ENCODE results near the gene HLA-DPB1. TPM values are rescaled to one million over a fixed set of nuclear protein-coding genes. Genes with fewer than 3 reads are reported as not detected.
A peak's percentile ranks its signal among the peaks of the same experiment; 100 is the strongest.

The HLA-DPB1 gene
- polyA plus RNA-seq = 10 to 100 TPM in 1 of 2 donors, 1 to 10 TPM in 1; 8.7 to 39.1 TPM

- Histone ChIP-seq H3K4me1 (ENCODE audit: control insufficient read depth in 2 of 2, insufficient read depth in 2 of 2, low read length in 1 of 2) (peaks cover 0 to 4% of the 10 kb centered on the region in 2 donors), H3K27me3 (ENCODE audit: control insufficient read depth in 1 of 2, insufficient read depth in 2 of 2, low read length in 2 of 2) (no peaks in the 10 kb centered on the region), H3K27ac (ENCODE audit: low read depth in 2 of 2, low read length in 1 of 2) (peak within 1 kb of the TSS; percentile 30 to 67), H3K36me3 (ENCODE audit: control insufficient read depth in 2 of 2, insufficient read depth in 2 of 2, low read length in 1 of 2) (no peaks in the 10 kb centered on the region), H3K4me3 (ENCODE audit: low read depth in 1 of 2, low read length in 2 of 2) (peak within 1 kb of the TSS; percentile 20 to 26), H3K9me3 (ENCODE audit: control insufficient read depth in 2 of 2, insufficient read depth in 1 of 2, low read depth in 1 of 2, low read length in 1 of 2) (no peaks in the 10 kb centered on the region)
- 57 to 58% methylated on average over 10 of the region's 10 CpGs for WGBS, 2 donors
These were observed at the start of gene HLA-DPB1 for GRCh38 chr6:33075568-33076405. Gene HLA-DPB1, plus strand, starts transcription at chr6:33075990. Its CDS starts 52 bp downstream, at chr6:33076042.

- Histone ChIP-seq H3K4me1 (ENCODE audit: control insufficient read depth in 2 of 2, insufficient read depth in 2 of 2, low read length in 1 of 2) (no peaks in the 10 kb centered on the region), H3K4me3 (ENCODE audit: low read depth in 1 of 2, low read length in 2 of 2) (no peak overlapping the region), H3K27ac (ENCODE audit: low read depth in 2 of 2, low read length in 1 of 2) (peak overlapping the region in 1 of 2 donors; percentile 41), H3K27me3 (ENCODE audit: control insufficient read depth in 1 of 2, insufficient read depth in 2 of 2, low read length in 2 of 2) (no peaks in the 10 kb centered on the region), H3K36me3 (ENCODE audit: control insufficient read depth in 2 of 2, insufficient read depth in 2 of 2, low read length in 1 of 2) (no peaks in the 10 kb centered on the region), H3K9me3 (ENCODE audit: control insufficient read depth in 2 of 2, insufficient read depth in 1 of 2, low read depth in 1 of 2, low read length in 1 of 2) (no peaks in the 10 kb centered on the region)
- WGBS, 2 donors = 14 to 39% methylated on average over 1 of the region's 1 CpG
These were observed 47.5 kb upstream of the HLA-DPB1 start for GRCh38 chr6:33028220-33028849.

GRCh38 chr6:33029328-33030184 lies 46.2 kb upstream of the HLA-DPB1 start:
- 55 to 58% methylated on average over 6 of the region's 6 CpGs for WGBS, 2 donors
- no peaks in the 10 kb centered on the region for H3K27me3 ChIP-seq (ENCODE audit: control insufficient read depth in 1 of 2, insufficient read depth in 2 of 2, low read length in 2 of 2)
- no peak overlapping the region for H3K4me3 ChIP-seq (ENCODE audit: low read depth in 1 of 2, low read length in 2 of 2)
- peak overlapping the region; percentile 28 to 42 for H3K27ac ChIP-seq (ENCODE audit: low read depth in 2 of 2, low read length in 1 of 2)
- H3K4me1 ChIP-seq (ENCODE audit: control insufficient read depth in 2 of 2, insufficient read depth in 2 of 2, low read length in 1 of 2) = no peaks in the 10 kb centered on the region
- no peaks in the 10 kb centered on the region for H3K36me3 ChIP-seq (ENCODE audit: control insufficient read depth in 2 of 2, insufficient read depth in 2 of 2, low read length in 1 of 2)
- H3K9me3 ChIP-seq (ENCODE audit: control insufficient read depth in 2 of 2, insufficient read depth in 1 of 2, low read depth in 1 of 2, low read length in 1 of 2) = no peaks in the 10 kb centered on the region

GRCh38 chr6:33030245-33030644 lies 45.5 kb upstream of the HLA-DPB1 start:
- H3K4me1 ChIP-seq (ENCODE audit: control insufficient read depth in 2 of 2, insufficient read depth in 2 of 2, low read length in 1 of 2) = no peaks in the 10 kb centered on the region
- no peak overlapping the region for H3K4me3 ChIP-seq (ENCODE audit: low read depth in 1 of 2, low read length in 2 of 2)
- H3K9me3 ChIP-seq (ENCODE audit: control insufficient read depth in 2 of 2, insufficient read depth in 1 of 2, low read depth in 1 of 2, low read length in 1 of 2) = no peaks in the 10 kb centered on the region
- H3K27ac ChIP-seq (ENCODE audit: low read depth in 2 of 2, low read length in 1 of 2) = no peak overlapping the region
- H3K36me3 ChIP-seq (ENCODE audit: control insufficient read depth in 2 of 2, insufficient read depth in 2 of 2, low read length in 1 of 2) = no peaks in the 10 kb centered on the region
- 52 to 79% methylated on average over 3 of the region's 3 CpGs for WGBS, 2 donors
- no peaks in the 10 kb centered on the region for H3K27me3 ChIP-seq (ENCODE audit: control insufficient read depth in 1 of 2, insufficient read depth in 2 of 2, low read length in 2 of 2)

DNA sequence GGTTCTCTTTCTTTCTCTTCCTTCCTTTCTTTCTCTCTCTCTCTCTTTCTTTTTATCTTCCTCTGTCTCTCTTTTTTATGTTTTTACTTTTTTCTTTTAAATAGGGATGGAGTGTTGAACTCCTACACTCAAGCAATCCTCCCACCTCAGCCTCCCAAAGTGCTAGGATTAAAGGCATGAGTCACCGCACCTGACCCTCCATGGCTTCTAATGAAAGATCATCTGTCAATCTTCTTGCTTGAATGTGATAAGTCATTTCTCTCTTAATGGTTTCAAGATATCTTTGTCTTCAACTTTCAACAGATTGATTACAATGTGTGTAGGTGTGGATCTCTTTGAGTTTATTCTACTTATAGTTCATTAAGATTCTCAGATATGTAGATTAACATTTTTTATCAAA lies 41.2 kb upstream of the HLA-DPB1 start:
- Histone ChIP-seq H3K36me3 (ENCODE audit: control insufficient read depth in 2 of 2, insufficient read depth in 2 of 2, low read length in 1 of 2) (no peaks in the 10 kb centered on the region), H3K9me3 (ENCODE audit: control insufficient read depth in 2 of 2, insufficient read depth in 1 of 2, low read depth in 1 of 2, low read length in 1 of 2) (no peaks in the 10 kb centered on the region), H3K27me3 (ENCODE audit: control insufficient read depth in 1 of 2, insufficient read depth in 2 of 2, low read length in 2 of 2) (peaks cover 0 to 3% of the 10 kb centered on the region in 2 donors), H3K4me1 (ENCODE audit: control insufficient read depth in 2 of 2, insufficient read depth in 2 of 2, low read length in 1 of 2) (no peaks in the 10 kb centered on the region), H3K27ac (ENCODE audit: low read depth in 2 of 2, low read length in 1 of 2) (no peak overlapping the region), H3K4me3 (ENCODE audit: low read depth in 1 of 2, low read length in 2 of 2) (no peak overlapping the region)
- WGBS, 2 donors = 88 to 91% methylated on average over 1 of the region's 1 CpG

GRCh38 chr6:33036535-33036934 lies 39.3 kb upstream of the HLA-DPB1 start:
- Histone ChIP-seq H3K27ac (ENCODE audit: low read depth in 2 of 2, low read length in 1 of 2) (no peak overlapping the region), H3K36me3 (ENCODE audit: control insufficient read depth in 2 of 2, insufficient read depth in 2 of 2, low read length in 1 of 2) (no peaks in the 10 kb centered on the region), H3K9me3 (ENCODE audit: control insufficient read depth in 2 of 2, insufficient read depth in 1 of 2, low read depth in 1 of 2, low read length in 1 of 2) (no peaks in the 10 kb centered on the region), H3K4me3 (ENCODE audit: low read depth in 1 of 2, low read length in 2 of 2) (no peak overlapping the region), H3K4me1 (ENCODE audit: control insufficient read depth in 2 of 2, insufficient read depth in 2 of 2, low read length in 1 of 2) (no peaks in the 10 kb centered on the region), H3K27me3 (ENCODE audit: control insufficient read depth in 1 of 2, insufficient read depth in 2 of 2, low read length in 2 of 2) (peaks cover 0 to 3% of the 10 kb centered on the region in 2 donors)
- 62 to 64% methylated on average over 1 of the region's 1 CpG for WGBS, 2 donors

GRCh38 chr6:33040157-33040556 lies 35.6 kb upstream of the HLA-DPB1 start:
- Histone ChIP-seq H3K36me3 (ENCODE audit: control insufficient read depth in 2 of 2, insufficient read depth in 2 of 2, low read length in 1 of 2) (no peaks in the 10 kb centered on the region), H3K9me3 (ENCODE audit: control insufficient read depth in 2 of 2, insufficient read depth in 1 of 2, low read depth in 1 of 2, low read length in 1 of 2) (no peaks in the 10 kb centered on the region), H3K27me3 (ENCODE audit: control insufficient read depth in 1 of 2, insufficient read depth in 2 of 2, low read length in 2 of 2) (peaks cover 0 to 3% of the 10 kb centered on the region in 2 donors), H3K27ac (ENCODE audit: low read depth in 2 of 2, low read length in 1 of 2) (no peak overlapping the region), H3K4me3 (ENCODE audit: low read depth in 1 of 2, low read length in 2 of 2) (no peak overlapping the region), H3K4me1 (ENCODE audit: control insufficient read depth in 2 of 2, insufficient read depth in 2 of 2, low read length in 1 of 2) (no peaks in the 10 kb centered on the region)
- WGBS, 2 donors = 85 to 92% methylated on average over 2 of the region's 2 CpGs

- Histone ChIP-seq H3K36me3 (ENCODE audit: control insufficient read depth in 2 of 2, insufficient read depth in 2 of 2, low read length in 1 of 2) (no peaks in the 10 kb centered on the region), H3K4me1 (ENCODE audit: control insufficient read depth in 2 of 2, insufficient read depth in 2 of 2, low read length in 1 of 2) (no peaks in the 10 kb centered on the region), H3K27ac (ENCODE audit: low read depth in 2 of 2, low read length in 1 of 2) (no peak overlapping the region), H3K9me3 (ENCODE audit: control insufficient read depth in 2 of 2, insufficient read depth in 1 of 2, low read depth in 1 of 2, low read length in 1 of 2) (no peaks in the 10 kb centered on the region), H3K4me3 (ENCODE audit: low read depth in 1 of 2, low read length in 2 of 2) (no peak overlapping the region), H3K27me3 (ENCODE audit: control insufficient read depth in 1 of 2, insufficient read depth in 2 of 2, low read length in 2 of 2) (no peaks in the 10 kb centered on the region)
- 55 to 61% methylated on average over 9 of the region's 9 CpGs for WGBS, 2 donors
These were observed 26.3 kb upstream of the HLA-DPB1 start for GRCh38 chr6:33049323-33050013.

Measured in esophagus (tissue), 2 donors.